Amniotic stem cell (primary cell): Measurements from ENCODE around the gene ECPAS.
"Not testable (repeated sequence)": the region's sequence is repeated elsewhere in the genome, so short reads cannot be mapped to it uniquely, and the experiment has no call there.

Source experiments
- DNase-seq: peaks from one replicate; lab custom pipeline; 2025; lab: John Stamatoyannopoulos, UW

The ECPAS gene

GRCh38 chr9:111483858-111484571 lies at the start of gene ECPAS:
TSS of gene ECPAS (minus strand) at chr9:111484383. CDS start at chr9:111472918, 11,465 bp downstream.
- DNase-seq = peak; percentile 69

- DNase-seq = no peak
Measured at GRCh38 chr9:111533099-111533790, 49.1 kb upstream of the ECPAS start.

DNA sequence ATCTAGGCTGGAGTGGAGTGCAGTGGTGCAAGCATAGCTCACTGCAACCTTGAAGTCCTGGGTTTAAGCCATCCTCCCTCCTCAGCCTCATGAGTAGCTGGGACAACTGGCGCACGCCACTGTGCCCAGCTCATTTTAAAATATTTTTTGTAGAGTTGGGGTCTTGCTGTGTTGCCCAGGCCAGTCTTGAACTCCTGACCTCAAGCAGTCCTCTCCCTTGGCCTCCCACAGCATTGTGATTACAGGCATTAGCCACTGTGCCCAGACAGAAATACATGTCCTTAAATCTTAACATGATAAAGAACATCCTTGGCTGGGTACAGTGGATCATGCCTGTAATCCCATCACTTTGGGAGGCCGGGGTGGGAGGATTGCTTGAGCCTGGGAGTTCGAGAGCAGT lies 47.5 kb upstream of the ECPAS start:
- no peak for DNase-seq

GRCh38 chr9:111529787-111530186 lies 45.6 kb upstream of the ECPAS start:
- DNase-seq = no peak

- no peak for DNase-seq
Measured at GRCh38 chr9:111527347-111527746, 43.2 kb upstream of the ECPAS start.

DNA sequence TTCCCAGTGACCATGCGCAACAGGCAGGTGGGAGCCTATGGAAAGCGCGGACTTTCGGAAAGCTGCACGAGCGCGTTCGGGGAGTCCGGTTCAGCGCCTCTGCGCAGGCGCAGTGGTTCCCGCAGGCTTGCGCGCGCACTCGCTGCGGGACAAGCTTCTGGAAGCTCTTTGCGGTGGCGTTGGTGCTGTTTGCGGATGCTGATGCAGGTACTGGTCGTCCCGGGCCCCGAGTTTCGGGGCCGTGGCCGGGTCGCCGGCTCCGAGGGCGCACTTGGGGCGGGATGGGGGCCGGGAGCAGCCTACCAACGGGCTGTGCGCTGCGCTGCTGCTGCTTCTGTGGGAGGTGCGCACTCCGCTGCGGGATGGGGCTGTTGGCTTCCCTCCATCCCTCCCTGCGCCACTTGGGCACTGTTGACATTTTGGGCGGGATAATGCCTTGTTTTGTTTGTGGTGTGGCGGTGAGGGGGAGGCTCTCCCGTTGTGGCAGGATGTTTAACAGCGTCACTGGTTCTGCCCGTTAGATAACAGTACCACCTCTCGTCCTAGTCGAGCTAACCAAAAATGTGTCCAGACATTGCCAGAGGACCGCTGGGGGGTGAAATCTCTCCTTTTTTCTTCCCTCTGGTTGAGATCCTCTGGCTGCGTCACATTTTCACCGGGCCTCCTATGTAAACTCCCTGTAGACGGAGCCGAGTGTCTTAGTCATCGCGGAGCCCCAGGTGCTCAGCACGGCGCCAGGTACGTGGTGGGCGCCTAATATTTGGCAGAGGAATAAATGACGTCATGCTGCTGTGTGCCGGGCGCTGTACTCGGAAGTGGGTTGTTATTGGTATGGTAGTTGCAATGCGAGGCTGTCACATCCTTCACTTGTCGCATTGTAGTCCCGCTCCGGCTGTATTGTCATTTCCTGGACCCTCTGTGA lies 41.1 kb upstream of the ECPAS start, which contains the start of gene ZNF483:
TSS of gene ZNF483 (plus strand) at position 124 of the 922 bp plus-strand sequence. CDS start 2,217 bp downstream, outside the sequence.
- peak; percentile 45 for DNase-seq

DNA sequence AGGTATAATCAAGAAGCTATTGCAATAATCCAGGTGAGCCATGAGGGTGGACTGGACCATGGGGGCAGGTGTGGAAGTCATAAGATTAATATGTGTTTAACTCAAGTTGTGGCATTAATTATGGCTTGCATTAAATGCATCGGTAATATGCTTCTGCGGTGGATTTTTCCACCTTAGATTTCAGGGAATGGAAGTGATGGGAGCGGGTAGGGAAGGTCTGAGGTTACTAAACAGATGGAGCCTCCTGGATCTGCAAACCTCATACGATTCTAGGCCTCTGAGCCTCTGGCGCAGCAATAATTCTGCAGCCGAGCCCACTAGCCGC lies 40.5 kb upstream of the ECPAS start:
- no peak for DNase-seq

- DNase-seq = no peak
Measured at GRCh38 chr9:111516061-111516465, 31.9 kb upstream of the ECPAS start.

DNA sequence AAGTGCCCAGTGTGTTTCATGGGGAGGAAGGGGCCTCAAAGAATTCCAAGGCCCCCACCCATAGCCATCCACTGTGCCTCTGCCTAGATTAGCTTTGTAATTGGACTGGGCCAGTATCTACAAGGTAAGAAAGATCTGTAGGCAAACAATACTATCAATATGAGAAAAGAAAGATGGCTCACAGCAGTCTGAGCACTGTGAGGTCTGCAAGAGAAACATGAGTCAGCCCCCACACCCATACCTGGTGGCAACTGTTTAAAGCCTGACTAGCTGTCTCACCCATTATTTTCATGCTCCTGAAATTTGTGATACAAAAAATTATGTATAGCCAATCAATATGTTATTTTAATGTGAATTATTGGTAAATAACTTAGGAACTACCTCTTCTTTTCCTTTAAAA lies 30.8 kb upstream of the ECPAS start:
- DNase-seq = no peak

DNA sequence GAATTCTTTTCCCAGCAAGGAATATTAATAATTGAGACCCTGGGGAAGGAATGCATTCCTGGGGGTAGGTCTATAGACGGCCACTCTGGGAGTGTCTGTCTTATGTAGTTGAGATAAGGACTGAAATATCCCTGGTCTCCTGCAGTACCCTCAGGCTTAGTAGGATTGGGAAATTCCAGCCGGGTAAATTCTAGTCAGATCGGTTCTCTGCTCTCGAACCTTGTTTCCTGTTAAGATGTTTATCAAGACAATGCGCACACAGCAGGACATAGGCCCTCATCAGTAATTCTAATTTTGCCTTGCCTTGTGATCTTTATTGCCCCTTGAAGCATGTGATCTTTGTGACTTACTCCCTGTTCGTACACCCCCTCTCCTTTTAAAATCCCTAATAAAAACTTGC lies 27.4 kb upstream of the ECPAS start:
- DNase-seq = not testable (repeated sequence)

GRCh38 chr9:111502506-111502905 lies 18.3 kb upstream of the ECPAS start:
- DNase-seq = no peak

DNA sequence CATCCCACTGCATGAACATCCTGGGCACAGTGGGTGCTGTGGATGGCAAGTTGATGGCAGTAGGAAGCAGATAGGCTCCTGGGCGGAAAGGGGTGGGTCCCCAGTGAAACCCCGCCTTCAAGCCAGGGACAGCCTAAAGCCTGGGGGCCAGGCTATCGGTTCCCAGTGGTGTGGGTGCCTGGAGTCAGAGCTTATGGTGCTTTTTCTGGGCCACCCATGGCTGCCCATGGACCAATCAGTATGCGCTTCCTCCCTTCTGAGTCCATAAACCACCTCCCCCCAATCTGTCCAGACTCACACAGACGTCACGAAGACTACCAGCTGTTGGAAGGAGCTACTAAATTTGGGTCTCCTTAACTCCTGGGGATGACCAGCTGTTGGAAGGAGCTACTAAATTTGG lies 17.5 kb upstream of the ECPAS start:
- no peak for DNase-seq

GRCh38 chr9:111501005-111501562 lies 16.9 kb upstream of the ECPAS start:
- no peak for DNase-seq

GRCh38 chr9:111497196-111497595 lies 13.0 kb upstream of the ECPAS start:
- not testable (repeated sequence) for DNase-seq

DNA sequence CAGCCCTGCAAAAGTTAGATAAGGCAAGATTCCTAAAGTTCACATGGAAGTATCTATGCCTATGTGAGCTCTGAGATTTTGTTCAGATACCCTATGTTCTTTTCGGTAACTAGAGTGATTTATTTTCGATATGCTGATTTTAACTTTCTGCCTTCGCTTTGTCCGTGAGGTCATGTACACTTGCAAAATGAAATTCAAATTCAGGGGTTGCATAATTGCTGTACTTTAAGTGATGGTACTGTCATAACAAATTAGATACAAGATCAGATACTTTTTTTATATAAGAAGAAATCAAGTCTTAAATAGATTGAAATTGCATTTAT lies 350 bp upstream of the ECPAS start:
- DNase-seq = no peak

DNA sequence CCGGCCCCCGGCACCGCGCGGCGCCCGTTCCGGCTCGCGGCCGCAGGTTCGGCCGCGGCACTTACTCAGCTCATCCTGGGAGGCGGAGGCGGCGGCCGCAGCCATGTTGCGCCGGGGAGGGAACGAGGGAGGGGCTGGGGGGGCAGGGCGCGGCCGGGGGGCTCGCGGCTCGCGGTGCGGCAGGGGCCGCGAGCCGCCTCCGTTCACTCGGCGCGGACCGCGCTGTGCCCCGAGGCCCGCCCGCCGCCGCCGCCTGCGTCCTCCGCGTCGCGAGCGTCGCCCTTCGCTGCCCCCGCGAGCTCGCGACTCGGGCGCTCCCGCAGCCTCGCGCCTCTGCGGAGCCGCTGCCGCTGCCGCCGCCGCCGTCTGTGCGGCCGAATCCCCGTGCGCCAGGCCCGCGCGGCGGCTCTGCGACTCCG lies 735 bp downstream of the ECPAS start:
- no peak for DNase-seq

- DNase-seq = peak; percentile 38
Measured at GRCh38 chr9:111482694-111483438, 1.3 kb downstream of the ECPAS start.

DNA sequence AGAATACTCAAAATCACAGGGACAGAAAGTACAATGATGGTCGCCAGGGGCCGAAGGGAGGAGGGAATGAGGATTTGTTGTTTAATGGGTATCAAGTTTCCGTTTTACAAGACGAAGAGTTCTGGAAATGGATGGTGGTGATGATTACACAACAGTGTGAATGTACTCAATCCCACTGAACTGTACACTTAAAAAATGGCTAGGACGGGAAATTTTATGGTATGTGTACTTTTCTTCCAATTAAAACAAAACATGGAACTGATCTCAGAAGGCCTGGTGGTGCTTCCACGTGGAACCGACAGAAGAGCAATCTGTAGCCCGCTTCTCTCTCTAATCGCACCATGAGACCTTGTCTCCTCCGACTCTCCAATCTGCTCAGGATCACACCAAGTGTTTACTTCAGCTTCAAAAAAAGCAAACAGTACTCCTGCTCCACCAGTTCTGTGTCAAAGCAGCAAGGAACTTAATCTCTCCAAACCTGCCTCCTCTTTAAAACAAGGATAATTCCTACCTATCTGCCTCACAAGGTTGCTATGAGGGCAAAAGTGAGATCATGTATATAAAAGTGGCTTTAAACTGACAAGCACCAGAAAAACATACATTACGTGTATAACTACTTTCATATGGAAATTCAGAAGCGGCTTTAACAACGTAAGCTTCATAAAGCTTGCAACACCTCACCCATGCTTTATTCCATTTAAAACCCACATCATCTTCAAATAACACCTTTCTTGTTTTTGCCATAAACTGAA lies 2.1 kb downstream of the ECPAS start:
- DNase-seq = no peak

GRCh38 chr9:111477677-111478076 lies 6.5 kb downstream of the ECPAS start:
- no peak for DNase-seq

DNA sequence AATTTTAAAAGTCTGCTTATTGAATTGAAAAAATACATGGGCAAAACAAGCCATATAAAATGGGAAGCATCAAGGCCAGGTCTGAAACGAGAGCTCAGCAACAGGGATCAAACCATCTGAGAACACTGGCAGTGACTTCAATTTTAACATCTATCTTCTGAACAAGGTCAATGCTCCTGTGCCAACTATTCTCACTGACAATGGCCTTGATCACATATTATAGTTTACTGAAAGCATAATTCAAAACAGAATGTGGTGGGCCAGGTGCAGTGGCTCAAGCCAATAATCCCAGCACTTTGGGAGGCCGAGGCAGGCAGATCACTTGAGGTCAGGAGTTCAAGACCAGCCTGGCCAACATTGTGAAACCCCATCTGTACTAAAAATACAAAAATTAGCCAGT lies 9.0 kb downstream of the ECPAS start:
- no peak for DNase-seq

GRCh38 chr9:111474385-111474784 lies 9.8 kb downstream of the ECPAS start:
- DNase-seq = no peak
